Mammary epithelial cell (primary cell): Measurements from ENCODE around the gene SPTBN1.

Experiments used
- EZH2 ChIP-seq: IDR thresholded peaks from 2 replicates; pipeline ENCODE4 v1.6.1; 2012; ENCODE audit warnings: low read length, inconsistent platforms, borderline replicate concordance
- TF ChIP-seq, protein P1 (sequence below), 2 donors: IDR thresholded peaks in 1 of 2; conservative IDR thresholded peaks in 1 of 2; 2 replicates each; pipeline ENCODE4 v1.5.1; 2011 to 2012; ENCODE audit warnings: inconsistent platforms in 2 of 2, low read length in 2 of 2, mild to moderate bottlenecking in 2 of 2, control low read depth in 1 of 2, low read depth in 1 of 2; ENCODE audit not compliant: insufficient read depth in 1 of 2; ENCODE audit errors: extremely low read depth in 1 of 2

DNA sequence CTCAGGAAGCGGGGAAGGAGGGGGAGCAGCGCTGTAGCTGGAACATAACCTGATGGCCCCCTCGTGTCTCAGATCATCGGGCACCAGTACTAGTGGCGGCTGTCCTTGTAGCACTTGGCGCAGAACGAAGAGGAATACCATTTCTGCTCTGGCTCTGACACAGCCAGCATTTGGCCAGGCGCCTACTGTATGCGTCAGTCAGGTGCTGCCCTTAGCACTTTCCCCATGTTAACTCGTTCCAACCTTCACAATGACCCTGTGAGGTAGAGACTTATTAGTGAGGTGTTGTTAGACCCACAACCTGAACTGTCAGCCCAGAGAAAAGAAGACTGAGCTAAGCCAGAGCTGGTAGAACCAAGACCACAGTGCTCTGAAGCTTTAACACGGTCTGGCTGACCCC lies 219.6 kb downstream of the SPTBN1 start:
- TF ChIP-seq, protein P1, sequence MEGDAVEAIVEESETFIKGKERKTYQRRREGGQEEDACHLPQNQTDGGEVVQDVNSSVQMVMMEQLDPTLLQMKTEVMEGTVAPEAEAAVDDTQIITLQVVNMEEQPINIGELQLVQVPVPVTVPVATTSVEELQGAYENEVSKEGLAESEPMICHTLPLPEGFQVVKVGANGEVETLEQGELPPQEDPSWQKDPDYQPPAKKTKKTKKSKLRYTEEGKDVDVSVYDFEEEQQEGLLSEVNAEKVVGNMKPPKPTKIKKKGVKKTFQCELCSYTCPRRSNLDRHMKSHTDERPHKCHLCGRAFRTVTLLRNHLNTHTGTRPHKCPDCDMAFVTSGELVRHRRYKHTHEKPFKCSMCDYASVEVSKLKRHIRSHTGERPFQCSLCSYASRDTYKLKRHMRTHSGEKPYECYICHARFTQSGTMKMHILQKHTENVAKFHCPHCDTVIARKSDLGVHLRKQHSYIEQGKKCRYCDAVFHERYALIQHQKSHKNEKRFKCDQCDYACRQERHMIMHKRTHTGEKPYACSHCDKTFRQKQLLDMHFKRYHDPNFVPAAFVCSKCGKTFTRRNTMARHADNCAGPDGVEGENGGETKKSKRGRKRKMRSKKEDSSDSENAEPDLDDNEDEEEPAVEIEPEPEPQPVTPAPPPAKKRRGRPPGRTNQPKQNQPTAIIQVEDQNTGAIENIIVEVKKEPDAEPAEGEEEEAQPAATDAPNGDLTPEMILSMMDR (conservative IDR thresholded peaks at IDR 0.05 in 1 of 2, IDR thresholded peaks at IDR 0.05 in 1 of 2; ENCODE audit: extremely low read depth in 1 of 2, insufficient read depth in 1 of 2, low read depth in 1 of 2, low read length in 2 of 2), result no peak
- no peak for TF ChIP-seq EZH2
